ENCODE results near the gene DNAJC24.

DNAJC24 gene

DNA sequence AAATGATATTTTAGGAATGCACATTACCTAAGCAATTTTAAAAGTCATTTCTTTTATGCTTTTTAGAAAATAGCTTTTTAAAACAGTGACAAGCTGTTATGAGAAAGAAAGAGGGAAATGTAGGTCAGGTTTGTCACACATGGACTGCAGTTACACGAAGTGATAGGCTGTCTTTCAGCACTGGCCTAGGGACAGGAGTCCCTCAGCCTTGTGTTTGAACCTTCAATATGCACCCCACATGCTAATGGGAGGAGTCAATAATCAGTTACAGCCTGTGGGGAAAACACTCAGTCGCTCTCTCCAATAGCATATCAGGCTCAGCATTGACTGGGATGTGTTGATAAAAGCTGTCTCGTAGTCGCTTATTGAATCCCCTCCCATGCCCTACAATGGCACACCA, 45.8 kb downstream of the DNAJC24 start:
- DNase-seq (ENCODE audit: low read depth): no peak

DNA sequence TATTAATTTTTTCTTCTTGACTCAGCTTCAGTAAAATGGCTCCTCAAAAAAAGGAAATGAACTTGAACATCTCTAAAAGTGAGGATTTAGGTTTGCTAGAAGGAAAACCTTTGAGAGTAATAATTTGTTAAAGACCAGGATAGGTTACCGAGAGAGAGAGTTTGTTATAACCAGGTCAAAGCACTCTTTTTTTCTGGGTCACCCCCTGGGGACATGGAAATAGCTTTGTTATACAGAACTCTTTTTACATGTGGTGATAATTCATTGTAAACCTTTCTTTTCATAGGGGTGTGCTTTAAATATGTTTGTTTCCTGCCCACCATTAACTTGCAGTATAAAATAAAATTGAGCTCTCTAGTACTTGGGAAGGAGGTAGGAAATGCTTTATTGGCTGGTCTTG, 47.7 kb downstream of the DNAJC24 start:
- no peak for DNase-seq (ENCODE audit: low read depth)

DNA sequence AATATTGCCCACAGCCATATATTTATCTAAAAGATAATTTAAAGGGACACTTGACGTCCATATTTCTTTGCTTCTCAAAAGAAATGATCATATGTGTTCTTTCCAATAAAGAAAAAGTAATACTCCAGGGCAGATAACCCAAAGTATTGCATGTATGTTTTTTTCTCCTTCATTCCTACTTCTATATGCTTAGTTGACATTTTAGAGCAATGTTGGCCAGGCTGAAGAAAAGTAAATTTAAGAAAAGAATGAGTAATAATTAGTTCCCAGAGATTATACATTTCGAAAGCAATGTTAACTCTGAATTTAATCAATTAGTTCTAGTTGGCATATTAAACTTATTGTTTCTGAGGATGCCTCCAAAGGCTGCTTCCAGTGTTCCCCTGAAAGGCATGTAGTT, 48.2 kb downstream of the DNAJC24 start:
- DNase-seq (ENCODE audit: low read depth): no peak

DNA sequence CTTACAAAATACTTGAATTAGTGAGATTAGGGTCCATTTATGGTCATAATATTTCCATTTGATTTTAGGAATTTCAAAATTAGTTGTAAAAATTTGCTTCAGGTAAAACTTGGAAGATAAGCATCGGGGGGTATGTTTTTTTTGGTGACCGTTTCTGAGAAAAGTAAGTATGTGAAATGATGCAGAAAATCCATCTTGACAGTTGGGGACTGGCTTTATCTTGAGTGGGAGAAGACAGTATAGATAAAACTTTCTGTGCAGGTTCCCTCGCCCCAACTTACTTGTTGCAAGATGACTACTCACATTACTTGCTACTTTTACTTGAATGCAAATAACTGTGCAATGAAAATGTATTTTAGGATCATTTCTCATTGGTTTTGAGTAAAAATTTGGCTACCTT, 49.5 kb downstream of the DNAJC24 start:
- no peak for DNase-seq (ENCODE audit: low read depth)

DNA sequence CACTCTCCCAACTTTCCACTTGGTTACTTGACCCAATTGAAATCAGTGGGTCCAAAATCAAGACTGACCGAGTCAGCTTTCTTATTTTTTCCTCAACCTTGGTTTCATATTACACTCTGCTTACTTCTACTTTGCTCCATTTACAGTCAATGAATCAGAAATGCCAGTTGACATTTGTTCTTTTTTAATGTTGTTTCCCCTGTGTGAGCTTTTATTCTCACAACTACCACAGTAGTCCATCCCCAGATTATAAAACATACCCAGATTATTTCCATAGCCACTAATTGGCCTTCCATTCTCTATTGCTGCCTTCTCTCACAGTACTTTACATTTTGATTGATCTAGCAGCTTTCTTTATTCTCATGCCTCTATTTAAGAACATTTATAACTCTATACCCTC, 50.0 kb downstream of the DNAJC24 start:
- no peak for DNase-seq (ENCODE audit: low read depth)

DNA sequence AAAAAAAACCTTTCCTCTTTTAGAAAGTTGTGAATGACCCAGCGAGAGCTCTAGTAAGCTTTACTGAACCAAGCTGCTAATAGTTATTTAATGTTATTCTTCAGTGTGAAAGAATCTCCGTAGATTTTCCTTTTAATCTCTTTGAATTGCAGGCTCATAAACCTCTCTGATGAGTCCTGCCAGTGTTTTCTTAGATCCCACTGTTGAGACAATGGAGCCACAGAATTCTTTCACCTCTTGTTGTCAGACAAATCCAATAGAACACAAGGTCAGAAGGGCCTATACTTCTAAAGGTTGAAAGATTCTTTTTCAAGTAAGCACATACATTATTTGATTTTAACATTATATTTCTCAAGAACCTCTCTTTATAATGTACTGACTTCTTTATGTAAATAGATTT, 52.2 kb downstream of the DNAJC24 start:
- DNase-seq (ENCODE audit: low read depth): no peak

DNA sequence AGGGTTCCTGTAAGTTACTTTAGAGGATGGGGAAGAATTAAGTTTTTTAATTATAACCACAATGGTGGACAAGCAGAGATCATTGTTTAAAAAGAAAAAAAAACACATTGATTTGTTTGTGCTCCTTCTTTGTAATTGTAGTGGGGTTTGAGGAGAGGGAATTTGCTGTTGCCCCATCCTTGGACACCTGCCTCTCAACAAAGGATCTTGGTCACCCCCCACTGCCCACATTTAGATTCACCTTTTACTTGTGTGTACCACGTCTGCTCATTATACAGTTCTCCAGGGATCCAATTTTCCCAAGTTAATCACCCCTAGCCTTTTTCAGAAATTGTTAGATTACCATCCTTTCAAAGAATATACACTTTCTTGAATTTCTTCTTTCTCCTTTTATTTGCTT, 53.0 kb downstream of the DNAJC24 start:
- no peak for DNase-seq (ENCODE audit: low read depth)

DNA sequence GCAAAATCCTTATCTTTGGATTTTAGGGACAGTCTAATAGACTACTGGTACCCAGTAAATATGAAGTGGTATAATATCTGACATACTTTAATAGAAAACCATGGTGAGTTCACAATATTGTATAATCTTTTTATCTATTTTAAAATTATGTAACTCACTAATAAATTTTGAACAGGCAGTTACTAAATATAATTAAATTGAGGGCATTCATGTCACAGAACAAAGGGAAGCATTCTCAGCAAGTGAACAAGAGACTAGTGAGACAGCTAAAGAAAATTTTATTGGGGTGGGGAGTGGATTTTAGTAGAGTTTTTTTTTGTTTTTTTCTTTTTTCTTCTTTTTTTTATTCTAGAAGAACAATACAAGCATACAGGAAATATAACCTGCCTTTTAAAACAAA, 55.0 kb downstream of the DNAJC24 start:
- DNase-seq (ENCODE audit: low read depth): no peak

DNA sequence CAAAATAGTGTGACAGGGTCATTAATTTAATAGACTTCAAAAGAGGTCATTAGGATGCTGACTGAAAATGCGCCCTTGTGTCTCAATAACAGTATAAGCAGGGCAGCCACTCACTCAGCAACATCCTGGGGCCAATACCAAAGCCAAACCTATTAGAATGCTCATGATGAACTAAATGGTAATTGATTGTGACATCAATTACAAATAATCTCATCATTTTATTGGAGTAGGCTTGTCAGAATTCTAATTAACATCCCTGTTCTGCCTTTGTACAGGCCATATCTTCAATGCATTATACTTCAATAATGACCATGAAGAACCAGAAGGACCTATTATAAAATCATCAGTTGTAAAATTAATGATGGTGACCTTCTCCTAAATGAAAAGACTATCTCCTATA, 64.2 kb downstream of the DNAJC24 start:
- no peak for DNase-seq (ENCODE audit: low read depth)

DNA sequence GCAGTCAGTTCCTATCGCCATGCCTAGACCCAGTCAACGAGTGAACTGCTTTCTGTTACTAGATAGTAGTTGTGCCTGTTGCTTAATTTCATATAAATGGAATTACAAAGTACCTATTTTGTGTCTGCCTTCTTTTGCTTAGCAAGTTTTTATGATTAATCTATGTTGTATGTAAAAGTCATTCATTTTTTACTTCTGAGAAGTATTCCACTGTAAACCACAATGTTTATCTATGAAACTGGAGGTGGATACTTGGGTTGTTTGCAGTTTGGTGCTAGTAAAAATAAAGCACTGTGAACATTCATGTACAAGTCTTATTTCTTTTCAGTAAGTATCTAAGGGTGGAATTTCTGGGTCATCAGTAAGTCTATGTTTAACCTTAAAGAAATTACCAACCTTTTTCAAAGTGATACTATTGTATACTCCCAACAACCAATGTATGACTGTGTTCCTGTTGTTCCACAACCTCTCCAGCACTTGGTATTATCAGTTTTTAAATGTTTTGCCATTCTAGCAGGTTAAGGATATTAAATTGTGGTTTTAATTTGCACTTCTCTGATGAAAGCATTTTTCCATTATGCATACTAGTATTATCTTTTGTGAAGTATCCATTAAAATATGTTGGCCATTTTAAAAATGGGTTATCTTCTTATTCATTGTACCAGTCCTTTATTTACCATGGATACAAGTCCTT, 68.2 kb downstream of the DNAJC24 start:
- DNase-seq (ENCODE audit: low read depth): no peak

DNA sequence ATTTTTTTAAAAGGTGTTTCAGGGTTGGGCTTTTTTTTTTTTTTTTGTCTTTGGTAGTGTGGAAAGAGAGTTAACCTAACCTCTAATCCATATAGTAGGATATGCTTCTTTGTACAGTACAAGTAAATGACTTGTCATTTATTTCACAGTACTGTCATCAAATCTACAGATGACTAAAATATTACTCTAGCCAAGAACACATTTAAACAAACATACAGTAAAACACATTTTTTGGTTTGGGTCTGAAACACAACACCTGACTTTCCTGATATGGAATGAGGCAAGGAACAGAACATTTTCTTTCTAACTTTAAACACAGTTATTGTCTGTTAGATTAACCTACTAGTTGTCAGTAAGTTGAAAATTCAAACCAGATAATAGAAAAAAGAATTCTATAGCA, 71.6 kb downstream of the DNAJC24 start:
- DNase-seq (ENCODE audit: low read depth): no peak

DNA sequence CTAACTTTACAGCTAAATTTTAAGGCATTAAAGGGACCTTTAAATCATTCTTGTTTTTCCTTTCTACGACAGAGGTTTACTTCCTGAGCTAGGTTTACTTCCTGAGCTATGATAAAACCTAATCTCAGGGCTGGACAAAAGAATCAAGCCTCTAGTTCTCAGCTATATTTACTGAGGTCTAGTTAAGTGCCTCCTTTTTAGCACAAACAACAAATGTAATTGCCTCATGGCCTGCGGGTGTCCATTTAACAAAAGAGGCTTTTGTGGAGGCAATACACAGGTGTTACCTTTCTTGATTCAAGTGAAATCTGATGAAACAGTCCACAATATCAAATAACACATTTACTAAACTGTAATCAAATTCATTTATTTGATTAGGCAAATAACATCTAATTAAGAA, 72.4 kb downstream of the DNAJC24 start:
- no peak for DNase-seq (ENCODE audit: low read depth)

DNA sequence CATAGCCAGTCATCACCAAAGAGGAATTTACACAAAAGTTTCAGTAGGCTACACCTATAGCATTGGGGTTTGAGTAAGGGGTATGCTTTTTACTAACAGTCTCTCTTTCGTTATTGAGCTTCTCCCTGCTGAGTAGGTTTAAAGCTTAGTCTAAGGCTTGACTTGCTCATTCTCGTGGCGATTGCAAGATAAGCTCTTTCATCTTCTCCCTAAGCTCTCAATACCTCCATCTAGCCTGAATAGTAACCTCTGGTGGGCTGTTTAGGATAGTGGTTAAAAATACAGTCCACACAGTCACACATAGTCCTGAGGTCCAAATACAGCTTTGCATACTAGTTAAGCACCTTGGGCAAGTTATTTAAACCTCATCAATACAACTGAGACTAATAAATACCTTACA, 74.1 kb downstream of the DNAJC24 start:
- no peak for DNase-seq (ENCODE audit: low read depth)

DNA sequence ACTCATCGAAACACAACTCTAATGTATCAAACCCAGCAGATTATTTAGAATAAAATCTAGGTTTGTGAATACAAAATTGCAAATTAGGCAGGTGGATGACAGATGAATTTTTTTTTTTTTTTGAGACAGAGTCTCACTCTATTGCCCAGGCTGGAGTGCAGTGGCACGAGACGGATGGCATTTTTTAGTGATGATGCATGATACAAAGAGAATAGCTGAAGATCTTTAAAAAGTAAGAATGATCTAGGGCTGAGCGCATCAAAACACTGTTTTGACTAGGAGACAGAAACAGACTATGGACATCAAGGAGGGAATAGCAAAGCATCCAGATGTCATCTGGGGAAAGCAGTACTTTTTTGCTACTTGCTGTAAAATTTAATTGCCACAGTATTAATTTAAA, 76.0 kb downstream of the DNAJC24 start:
- DNase-seq (ENCODE audit: low read depth): no peak

DNA sequence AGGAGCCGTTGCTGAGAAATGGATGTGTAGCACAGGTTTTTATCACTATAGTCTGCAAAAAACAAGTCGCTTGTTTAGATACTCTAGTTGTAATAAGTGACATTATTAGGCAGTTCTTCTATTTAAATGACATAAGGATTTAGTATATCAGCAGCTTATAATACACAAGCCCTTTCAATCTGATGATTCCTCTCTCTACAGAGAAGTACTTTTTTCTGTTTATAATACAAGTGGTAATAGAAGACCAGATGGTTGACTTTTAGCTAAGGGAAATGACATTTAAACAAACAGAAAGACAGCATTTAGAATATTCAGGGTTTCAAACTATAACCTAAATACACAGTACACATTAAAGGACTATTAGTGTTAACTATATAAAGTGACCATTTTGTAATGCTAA, 79.4 kb downstream of the DNAJC24 start:
- DNase-seq (ENCODE audit: low read depth): no peak

DNA sequence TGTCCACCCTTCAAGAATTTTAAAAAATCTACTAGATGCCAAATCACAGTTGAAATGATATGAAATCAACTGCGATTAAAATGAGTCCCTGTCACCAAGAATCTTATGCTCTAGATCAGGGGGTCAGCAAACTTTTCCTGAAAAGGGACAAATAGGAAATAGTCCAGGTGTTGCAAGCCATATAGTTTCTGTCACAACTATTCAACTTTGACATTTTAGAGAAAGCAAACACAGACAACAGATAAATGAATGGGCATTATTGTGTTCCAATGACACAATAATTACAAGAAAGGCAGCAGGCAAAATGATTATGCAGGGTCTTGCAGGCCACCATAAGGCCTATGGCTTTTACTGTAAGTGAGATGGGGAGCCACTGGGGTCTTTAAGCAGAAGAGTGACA, 81.2 kb downstream of the DNAJC24 start:
- DNase-seq (ENCODE audit: low read depth): no peak

DNA sequence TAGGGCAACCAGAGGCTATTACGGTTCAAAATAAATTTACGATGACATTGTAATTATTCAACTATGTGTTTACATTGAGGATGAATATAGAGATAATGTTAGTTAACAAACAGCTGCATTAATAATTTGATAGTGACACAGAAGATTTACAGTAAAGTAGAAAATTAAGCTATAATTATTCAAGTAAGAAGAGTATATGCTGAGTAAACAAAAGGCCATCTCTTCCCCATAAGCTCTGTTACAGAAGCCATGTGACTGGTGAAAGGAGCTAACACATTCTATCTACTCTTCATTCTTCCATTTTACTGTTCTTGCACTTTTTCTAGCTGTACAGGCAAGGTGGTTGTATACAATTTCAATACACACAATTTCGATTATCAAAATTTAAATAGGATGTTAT, 85.5 kb downstream of the DNAJC24 start:
- no peak for DNase-seq (ENCODE audit: low read depth)

DNA sequence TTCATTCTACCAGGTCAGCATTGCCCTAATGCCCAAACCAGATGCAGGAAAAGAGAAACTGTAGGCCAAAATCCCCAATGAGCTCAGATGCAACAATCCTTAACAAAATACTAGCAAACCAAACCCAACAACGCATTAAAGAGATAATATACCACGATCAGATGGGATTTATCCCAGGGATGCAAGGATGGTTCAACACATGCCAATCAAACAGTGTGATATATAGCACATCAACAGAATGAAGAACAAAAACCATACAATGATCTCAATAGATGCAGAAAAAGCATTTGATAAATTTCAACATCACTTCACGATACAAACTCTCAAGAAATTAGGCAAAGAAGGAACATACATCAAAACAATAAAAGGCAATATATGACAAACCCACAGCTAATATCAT, 94.8 kb downstream of the DNAJC24 start:
- DNase-seq (ENCODE audit: low read depth): no peak

DNA sequence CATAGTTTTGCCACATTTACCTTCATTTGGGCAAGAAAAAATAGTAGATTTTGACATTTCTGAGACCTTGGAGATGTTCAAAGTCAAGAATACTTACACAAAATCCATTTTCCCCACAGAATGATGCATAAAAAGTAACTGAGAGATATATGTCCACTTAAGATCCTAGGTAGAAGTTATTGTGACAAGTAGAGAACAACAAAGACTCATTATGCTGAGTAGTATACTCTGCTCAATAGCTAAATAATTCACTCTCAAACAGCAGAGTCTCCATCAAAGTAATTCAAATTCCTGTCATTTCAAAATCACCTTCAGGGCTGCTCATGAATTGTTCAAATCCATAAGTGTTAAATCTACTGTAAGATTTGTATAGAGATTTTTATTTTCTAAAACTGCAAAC, 104.4 kb downstream of the DNAJC24 start:
- no peak for DNase-seq (ENCODE audit: low read depth)

DNA sequence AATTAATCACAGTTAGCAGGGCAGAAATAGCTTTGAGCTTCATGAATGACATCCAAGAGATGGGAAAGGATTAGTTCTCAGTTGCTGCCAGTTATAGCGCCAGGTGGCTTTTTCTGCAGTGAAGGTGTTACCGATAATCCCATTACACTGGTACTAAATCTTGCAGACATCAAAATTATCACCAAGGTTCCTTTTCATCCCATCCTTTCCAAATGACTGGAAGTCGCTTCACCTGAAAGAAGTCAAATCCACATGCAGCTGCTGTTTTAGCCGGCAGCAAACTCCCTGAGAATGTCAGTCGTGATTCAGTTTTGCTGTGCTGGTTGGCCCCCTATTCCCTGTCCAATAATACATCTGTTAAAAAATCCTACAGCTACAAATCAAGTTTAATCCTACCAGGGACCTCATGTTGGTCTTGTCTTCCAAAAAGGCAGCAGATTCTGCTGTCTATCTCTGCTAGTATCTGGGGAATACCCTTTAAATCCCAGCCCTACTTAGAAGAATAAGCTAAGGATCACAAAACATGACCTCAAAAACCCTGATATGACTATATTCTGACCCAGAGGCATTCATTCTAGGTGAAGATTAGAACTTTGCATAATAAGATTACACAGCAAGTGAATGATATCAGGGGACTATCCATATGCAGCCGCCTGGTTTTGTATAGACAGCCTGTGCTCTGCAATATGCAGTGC, 108.0 kb downstream of the DNAJC24 start:
- DNase-seq (ENCODE audit: low read depth): no peak

DNA sequence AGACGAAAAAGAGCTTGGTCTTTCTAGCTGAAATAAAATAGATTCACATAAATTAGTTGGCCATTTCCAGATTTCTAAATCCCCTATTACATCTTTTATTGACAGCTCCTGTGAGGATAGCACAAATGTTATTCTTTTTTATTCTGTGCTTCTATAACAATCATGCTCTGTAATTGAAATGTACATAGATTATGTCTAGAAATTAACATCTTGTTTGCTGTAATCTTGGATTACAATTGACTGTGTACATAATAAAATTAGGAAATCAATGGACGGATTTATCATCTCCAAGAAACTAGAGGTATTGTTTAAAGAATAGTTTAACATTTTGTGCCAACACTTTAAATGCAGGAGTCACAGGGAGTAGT, 108.5 kb downstream of the DNAJC24 start:
- no peak for DNase-seq (ENCODE audit: low read depth)

DNA sequence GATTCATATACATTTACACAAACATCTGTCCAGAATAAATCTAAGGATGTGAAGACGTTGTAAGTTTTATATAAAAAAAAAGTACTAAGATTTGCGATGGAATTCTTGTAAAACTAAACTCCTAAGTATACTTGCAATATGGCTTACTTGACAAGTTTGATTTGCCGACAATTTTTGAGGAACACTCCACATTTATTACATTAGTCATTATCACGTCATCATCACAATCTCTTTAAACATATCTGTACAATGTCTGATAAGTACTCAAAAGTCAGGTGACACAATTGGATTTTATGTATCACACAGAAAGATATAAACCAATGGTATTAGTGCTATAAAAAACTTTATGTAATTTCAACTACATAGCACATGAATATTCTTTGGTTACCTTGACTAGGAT, 109.4 kb downstream of the DNAJC24 start:
- DNase-seq (ENCODE audit: low read depth): no peak

DNA sequence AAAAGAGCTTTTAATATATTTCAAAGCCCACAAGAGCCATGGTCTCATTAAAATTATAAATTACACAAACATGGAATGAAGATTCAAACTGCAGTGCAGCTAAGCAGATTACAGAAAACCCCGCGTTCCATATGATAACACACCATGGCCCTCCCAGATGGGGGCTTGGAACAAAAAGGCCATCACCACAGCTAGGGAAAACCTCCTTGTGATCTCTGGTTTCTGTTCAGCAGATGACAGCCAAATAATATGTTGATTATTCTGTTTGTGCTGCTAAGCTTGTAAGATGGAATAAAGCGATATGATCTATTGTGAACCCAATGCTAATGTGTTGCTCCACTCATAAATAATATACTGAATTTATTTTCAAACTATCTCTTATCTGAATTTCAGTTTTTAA, 111.3 kb downstream of the DNAJC24 start:
- DNase-seq (ENCODE audit: low read depth): no peak

Measured in activated T-cell treated with anti-CD3 and anti-CD28 coated beads for 1 hour (primary cell).